Measurements from ENCODE around the gene AGFG2. TPM values are rescaled to one million over a fixed set of nuclear protein-coding genes. Genes with fewer than 3 reads are reported as not detected.

AGFG2 gene
- total RNA-seq, 1 donor from 2014 or later: 6.2 TPM

DNA sequence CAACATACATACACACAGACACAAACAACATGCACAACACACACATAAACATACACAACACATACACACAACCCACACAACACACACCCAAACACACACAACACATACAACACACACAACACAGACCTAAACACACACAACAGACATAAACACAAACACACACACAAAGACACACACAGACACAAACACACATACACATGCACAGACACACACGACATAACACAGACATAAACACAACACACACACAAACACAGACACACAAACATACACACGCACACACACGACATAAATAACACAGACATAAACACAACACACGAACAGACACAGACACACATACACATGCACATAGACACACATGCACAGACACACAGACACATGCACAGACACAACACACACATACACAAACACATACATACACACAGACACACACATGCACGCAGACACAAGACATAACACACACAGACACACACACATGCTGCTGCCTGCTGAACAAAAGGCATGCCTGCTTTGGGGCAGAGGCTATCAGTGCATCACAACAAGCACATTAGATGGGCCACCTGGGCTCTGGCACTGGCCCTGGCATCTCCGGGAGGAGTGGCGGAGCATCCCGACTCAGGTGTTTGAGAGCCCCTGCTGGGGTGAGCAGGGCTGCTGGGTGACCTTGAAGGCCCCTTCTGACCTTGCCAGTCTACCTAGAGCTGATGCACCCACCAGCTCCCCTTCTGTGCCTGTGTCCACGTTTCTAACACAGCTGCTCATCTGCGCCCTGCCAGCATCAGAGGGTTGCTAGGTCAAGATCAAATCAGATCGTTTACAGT is 41.7 kb downstream of the AGFG2 start:
- no peak for DNase-seq (ENCODE audit: low read depth)
- no peak overlapping the region for H3K27ac Mint-ChIP-seq (ENCODE audit: unreplicated experiment)

DNA sequence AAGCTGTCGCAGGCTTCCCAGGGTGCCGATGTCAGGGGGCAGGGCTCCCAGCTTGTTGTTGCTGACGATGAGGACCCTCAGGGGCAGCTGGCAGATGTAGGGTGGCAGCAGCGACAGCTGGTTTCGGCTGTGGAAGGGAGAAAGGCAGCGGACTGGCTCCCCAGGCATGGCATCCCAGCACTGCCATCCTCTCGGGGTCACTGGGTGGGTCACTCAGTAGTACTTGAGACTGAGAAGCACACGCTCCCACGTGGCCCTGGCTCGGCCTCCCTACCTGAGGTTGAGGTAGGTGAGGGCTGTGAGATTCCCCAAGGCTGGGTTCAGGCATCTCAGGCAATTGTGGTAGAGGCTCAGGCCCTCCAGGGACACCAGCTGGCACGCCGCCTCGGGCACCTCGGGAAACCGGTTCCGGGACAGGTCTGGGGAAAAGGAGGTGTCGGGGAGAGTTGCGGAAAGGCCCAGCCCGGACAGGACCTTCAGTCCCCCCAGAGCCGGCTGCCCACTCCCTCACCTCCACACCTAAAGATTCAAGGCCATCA is 43.1 kb downstream of the AGFG2 start:
- Mint-ChIP-seq H3K4me3 (ENCODE audit: unreplicated experiment) (no peak overlapping the region), H3K27ac (ENCODE audit: unreplicated experiment) (peak overlapping the region; percentile 63), H3K4me1 (ENCODE audit: low read depth, unreplicated experiment) (peaks cover 18% of the 10 kb centered on the region), H3K27me3 (ENCODE audit: low read depth, unreplicated experiment) (no peaks in the 10 kb centered on the region), H3K36me3 (ENCODE audit: low read depth, unreplicated experiment) (peaks cover 8% of the 10 kb centered on the region), H3K9me3 (ENCODE audit: unreplicated experiment) (no peaks in the 10 kb centered on the region)
- no peaks in the 10 kb centered on the region for H3K27me3 ChIP-seq (ENCODE audit: insufficient read depth, low read length)
- H3K4me2 ChIP-seq (ENCODE audit: low read length): no peak overlapping the region
- peaks cover 18% of the 10 kb centered on the region for H3K36me3 ChIP-seq (ENCODE audit: insufficient read depth, low read length)
- no peak overlapping the region for H3K27ac ChIP-seq (ENCODE audit: low read depth, low read length)
- H2AFZ ChIP-seq (ENCODE audit: low read depth, low read length): no peak overlapping the region
- H3K79me2 ChIP-seq (ENCODE audit: insufficient read depth, low read length): peaks cover 51% of the 10 kb centered on the region
- H3K4me3 ChIP-seq (ENCODE audit: insufficient read depth, low read depth, low read length): no peak overlapping the region
- H3K4me1 ChIP-seq (ENCODE audit: insufficient read depth, low read length): peaks cover 25% of the 10 kb centered on the region
- H3K9ac ChIP-seq (ENCODE audit: low read length): no peak overlapping the region
- DNase-seq (ENCODE audit: low read depth): no peak
- TF ChIP-seq, protein P1, sequence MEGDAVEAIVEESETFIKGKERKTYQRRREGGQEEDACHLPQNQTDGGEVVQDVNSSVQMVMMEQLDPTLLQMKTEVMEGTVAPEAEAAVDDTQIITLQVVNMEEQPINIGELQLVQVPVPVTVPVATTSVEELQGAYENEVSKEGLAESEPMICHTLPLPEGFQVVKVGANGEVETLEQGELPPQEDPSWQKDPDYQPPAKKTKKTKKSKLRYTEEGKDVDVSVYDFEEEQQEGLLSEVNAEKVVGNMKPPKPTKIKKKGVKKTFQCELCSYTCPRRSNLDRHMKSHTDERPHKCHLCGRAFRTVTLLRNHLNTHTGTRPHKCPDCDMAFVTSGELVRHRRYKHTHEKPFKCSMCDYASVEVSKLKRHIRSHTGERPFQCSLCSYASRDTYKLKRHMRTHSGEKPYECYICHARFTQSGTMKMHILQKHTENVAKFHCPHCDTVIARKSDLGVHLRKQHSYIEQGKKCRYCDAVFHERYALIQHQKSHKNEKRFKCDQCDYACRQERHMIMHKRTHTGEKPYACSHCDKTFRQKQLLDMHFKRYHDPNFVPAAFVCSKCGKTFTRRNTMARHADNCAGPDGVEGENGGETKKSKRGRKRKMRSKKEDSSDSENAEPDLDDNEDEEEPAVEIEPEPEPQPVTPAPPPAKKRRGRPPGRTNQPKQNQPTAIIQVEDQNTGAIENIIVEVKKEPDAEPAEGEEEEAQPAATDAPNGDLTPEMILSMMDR (IDR thresholded peaks at IDR 0.05; ENCODE audit: insufficient read depth, low read depth, low read length): no peak
- no peak for TF ChIP-seq EZH2 (IDR thresholded peaks at IDR 0.05; ENCODE audit: insufficient read depth, low read length)
- no peak for FAIRE-seq
- H4K20me1 ChIP-seq (ENCODE audit: insufficient read depth, low read length): peaks cover 56% of the 10 kb centered on the region
- no peaks in the 10 kb centered on the region for H3K9me3 ChIP-seq (ENCODE audit: insufficient read depth, low read depth, low read length)

More for the DNA sequence above, 41.7 kb downstream of the AGFG2 start:
- Mint-ChIP-seq H3K36me3 (ENCODE audit: low read depth, unreplicated experiment) (peaks cover 12% of the 10 kb centered on the region), H3K4me3 (ENCODE audit: unreplicated experiment) (peak overlapping the region; percentile 2), H3K9me3 (ENCODE audit: unreplicated experiment) (no peaks in the 10 kb centered on the region), H3K27me3 (ENCODE audit: low read depth, unreplicated experiment) (no peaks in the 10 kb centered on the region), H3K4me1 (ENCODE audit: low read depth, unreplicated experiment) (peaks cover 18% of the 10 kb centered on the region)
- no peak overlapping the region for H2AFZ ChIP-seq (ENCODE audit: low read depth, low read length)
- FAIRE-seq: peak; percentile 94
- H4K20me1 ChIP-seq (ENCODE audit: insufficient read depth, low read length): peaks cover 56% of the 10 kb centered on the region
- peaks cover 48% of the 10 kb centered on the region for H3K79me2 ChIP-seq (ENCODE audit: insufficient read depth, low read length)
- no peak overlapping the region for H3K9ac ChIP-seq (ENCODE audit: low read length)
- H3K4me3 ChIP-seq (ENCODE audit: insufficient read depth, low read depth, low read length): no peak overlapping the region
- peaks cover 25% of the 10 kb centered on the region for H3K4me1 ChIP-seq (ENCODE audit: insufficient read depth, low read length)
- H3K9me3 ChIP-seq (ENCODE audit: insufficient read depth, low read depth, low read length): no peaks in the 10 kb centered on the region
- no peak overlapping the region for H3K27ac ChIP-seq (ENCODE audit: low read depth, low read length)
- no peak overlapping the region for H3K4me2 ChIP-seq (ENCODE audit: low read length)
- H3K36me3 ChIP-seq (ENCODE audit: insufficient read depth, low read length): peaks cover 18% of the 10 kb centered on the region
- no peak for TF ChIP-seq EZH2 (IDR thresholded peaks at IDR 0.05; ENCODE audit: insufficient read depth, low read length)
- TF ChIP-seq, protein P1 (IDR thresholded peaks at IDR 0.05; ENCODE audit: insufficient read depth, low read depth, low read length): no peak
- no peaks in the 10 kb centered on the region for H3K27me3 ChIP-seq (ENCODE audit: insufficient read depth, low read length)

DNA sequence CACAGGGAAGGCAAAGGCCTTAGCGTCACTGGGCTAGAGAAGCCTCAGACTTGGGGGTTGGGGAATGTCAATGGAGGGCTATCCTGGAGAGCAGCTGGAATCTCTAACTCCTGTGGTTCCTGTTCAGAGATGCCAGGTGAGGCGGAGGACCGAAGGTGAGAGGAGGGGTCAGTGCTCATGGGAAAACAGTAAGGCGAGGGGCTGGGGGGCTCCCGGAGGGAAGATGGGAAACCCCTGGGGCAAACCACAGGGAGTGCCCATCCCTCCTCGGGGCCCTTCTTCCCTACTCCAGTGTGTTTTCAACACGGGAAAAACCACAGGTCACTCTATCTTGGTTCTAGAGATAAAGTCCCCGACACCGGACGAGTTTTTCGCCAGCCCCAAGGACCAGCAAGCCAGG is 43.6 kb downstream of the AGFG2 start:
- Mint-ChIP-seq H3K4me1 (ENCODE audit: low read depth, unreplicated experiment) (peaks cover 18% of the 10 kb centered on the region), H3K9me3 (ENCODE audit: unreplicated experiment) (no peaks in the 10 kb centered on the region), H3K27ac (ENCODE audit: unreplicated experiment) (peak overlapping the region; percentile 63), H3K27me3 (ENCODE audit: low read depth, unreplicated experiment) (no peaks in the 10 kb centered on the region), H3K4me3 (ENCODE audit: unreplicated experiment) (peak overlapping the region; percentile 81), H3K36me3 (ENCODE audit: low read depth, unreplicated experiment) (peaks cover 8% of the 10 kb centered on the region)
- H3K27ac ChIP-seq (ENCODE audit: low read depth, low read length): no peak overlapping the region
- H3K79me2 ChIP-seq (ENCODE audit: insufficient read depth, low read length): peaks cover 51% of the 10 kb centered on the region
- no peak overlapping the region for H3K4me3 ChIP-seq (ENCODE audit: insufficient read depth, low read depth, low read length)
- no peaks in the 10 kb centered on the region for H3K27me3 ChIP-seq (ENCODE audit: insufficient read depth, low read length)
- peaks cover 18% of the 10 kb centered on the region for H3K36me3 ChIP-seq (ENCODE audit: insufficient read depth, low read length)
- H3K4me1 ChIP-seq (ENCODE audit: insufficient read depth, low read length): peaks cover 25% of the 10 kb centered on the region
- peaks cover 56% of the 10 kb centered on the region for H4K20me1 ChIP-seq (ENCODE audit: insufficient read depth, low read length)
- peak overlapping the region; percentile 78 for H3K9ac ChIP-seq (ENCODE audit: low read length)
- no peak for DNase-seq (ENCODE audit: low read depth)
- H3K9me3 ChIP-seq (ENCODE audit: insufficient read depth, low read depth, low read length): no peaks in the 10 kb centered on the region
- H2AFZ ChIP-seq (ENCODE audit: low read depth, low read length): no peak overlapping the region
- H3K4me2 ChIP-seq (ENCODE audit: low read length): peak overlapping the region; percentile 99
- TF ChIP-seq, protein P1 (IDR thresholded peaks at IDR 0.05; ENCODE audit: insufficient read depth, low read depth, low read length): no peak
- no peak for TF ChIP-seq EZH2 (IDR thresholded peaks at IDR 0.05; ENCODE audit: insufficient read depth, low read length)
- no peak for FAIRE-seq
